ENCODE results near the gene CHRNA4.

GRCh38 chr20:63297796-63298572, 63.2 kb downstream of the CHRNA4 start:
- TF ChIP-seq SIN3A (IDR thresholded peaks at IDR 0.05; ENCODE audit: borderline replicate concordance in 2 of 2, control insufficient read depth in 1 of 2, low read depth in 2 of 2, low read length in 2 of 2) (no peak), CEBPB (tag; IDR thresholded peaks at IDR 0.05) (no peak), MAFG (tag; conservative IDR thresholded peaks at IDR 0.05) (no peak), ZNF780A (CRISPR knock-in tag; IDR thresholded peaks at IDR 0.05) (no peak), ARID1B (IDR thresholded peaks at IDR 0.05) (no peak), POLR2A (conservative IDR thresholded peaks at IDR 0.05) (no peak), TCFL5 (CRISPR knock-in tag; conservative IDR thresholded peaks at IDR 0.05) (no peak), EP300 (IDR thresholded peaks at IDR 0.05; ENCODE audit: low read length) (no peak), MAFK (IDR thresholded peaks at IDR 0.05; ENCODE audit: low read length) (no peak), MYBL2 (IDR thresholded peaks at IDR 0.05; ENCODE audit: low read depth) (no peak), MYBL2 (CRISPR knock-in tag; IDR thresholded peaks at IDR 0.05; ENCODE audit: borderline replicate concordance) (no peak), EZH2 (IDR thresholded peaks at IDR 0.05; ENCODE audit: borderline replicate concordance, low read depth, low read length) (no peak)

Data from K562 (cell line).